GM19328 (cell line): ENCODE results near the gene SLC12A7.

Source experiments
- ATAC-seq: cut with Tn5 transposase; IDR thresholded peaks from one replicate; pipeline ENCODE4 v1.9.1; 2021; ENCODE audit warnings: mild to moderate bottlenecking, moderate library complexity; ENCODE audit not compliant: unreplicated experiment

Gene SLC12A7

GRCh38 chr5:1112596-1113331, 901 bp upstream of the SLC12A7 start:
- no peak for ATAC-seq

DNA sequence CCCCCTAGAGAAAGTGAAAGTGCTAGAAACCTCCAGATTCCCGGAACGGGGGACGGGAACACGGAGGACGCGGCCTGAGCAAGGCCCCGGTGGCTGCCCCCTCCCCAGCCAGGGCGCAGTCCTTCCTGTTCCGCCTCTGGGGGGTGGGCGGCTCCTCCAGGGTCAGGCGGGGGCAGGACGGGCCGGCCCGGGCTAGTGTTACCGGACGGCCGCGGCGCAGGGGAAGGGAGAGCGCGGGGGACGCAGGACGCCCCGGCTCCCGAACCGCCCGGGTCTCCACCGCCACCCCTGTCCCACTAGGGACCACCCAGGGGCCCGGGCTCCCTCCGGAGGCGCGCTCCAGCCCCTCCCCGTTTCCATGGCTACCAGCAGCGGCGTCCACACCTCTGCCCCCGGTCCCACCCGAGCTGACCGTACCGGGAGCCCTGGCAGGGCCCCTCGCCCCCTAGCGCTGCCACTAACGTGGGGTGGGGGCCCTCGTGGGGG, 579 bp downstream of the SLC12A7 start:
- ATAC-seq = peak; percentile 18

GRCh38 chr5:1110307-1111240, 1.3 kb downstream of the SLC12A7 start:
- ATAC-seq = no peak

GRCh38 chr5:1109542-1110306, 2.1 kb downstream of the SLC12A7 start:
- ATAC-seq = no peak

- no peak for ATAC-seq
These were observed 3.0 kb downstream of the SLC12A7 start for GRCh38 chr5:1108865-1109174.

DNA sequence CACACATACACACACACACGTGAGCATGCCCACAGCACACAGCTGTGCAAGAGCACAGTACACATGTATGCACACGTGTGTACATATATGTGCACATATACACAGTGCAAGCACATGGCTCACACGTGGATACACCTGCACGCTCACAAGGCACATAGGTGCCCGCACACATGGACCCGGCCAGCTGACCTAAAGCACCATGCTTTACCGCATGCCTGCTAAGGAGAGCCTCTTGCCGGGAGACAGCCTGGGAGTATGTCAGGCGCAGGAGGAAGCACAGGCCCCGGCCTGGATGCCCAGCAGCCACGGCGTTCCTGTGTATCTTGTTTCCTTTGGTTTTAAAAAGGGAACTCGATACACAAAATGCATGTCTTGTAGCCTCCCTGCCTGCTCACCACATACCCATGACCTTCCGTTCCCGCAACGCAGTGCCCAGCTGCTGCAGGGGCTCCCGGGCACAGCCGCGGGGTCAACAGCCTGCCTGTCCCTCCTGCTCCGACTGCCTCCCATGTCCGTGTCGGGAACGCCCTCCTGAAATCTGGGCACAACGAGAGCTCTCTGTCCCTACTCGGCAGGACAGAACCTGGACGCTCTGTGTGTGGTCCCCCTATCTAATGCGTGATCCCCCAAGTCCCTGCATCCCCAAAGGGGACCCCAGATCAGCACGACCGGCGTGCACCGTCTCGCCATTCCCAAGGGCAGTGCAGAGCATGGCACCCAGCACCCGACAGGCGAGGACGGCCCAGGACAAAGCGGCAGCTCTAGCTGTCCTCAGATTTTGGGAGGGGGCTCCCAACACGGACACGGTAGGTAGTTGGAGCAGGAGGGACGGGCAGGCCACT, 3.6 kb downstream of the SLC12A7 start:
- no peak for ATAC-seq

GRCh38 chr5:1107167-1108022, 4.5 kb downstream of the SLC12A7 start:
- ATAC-seq = no peak

DNA sequence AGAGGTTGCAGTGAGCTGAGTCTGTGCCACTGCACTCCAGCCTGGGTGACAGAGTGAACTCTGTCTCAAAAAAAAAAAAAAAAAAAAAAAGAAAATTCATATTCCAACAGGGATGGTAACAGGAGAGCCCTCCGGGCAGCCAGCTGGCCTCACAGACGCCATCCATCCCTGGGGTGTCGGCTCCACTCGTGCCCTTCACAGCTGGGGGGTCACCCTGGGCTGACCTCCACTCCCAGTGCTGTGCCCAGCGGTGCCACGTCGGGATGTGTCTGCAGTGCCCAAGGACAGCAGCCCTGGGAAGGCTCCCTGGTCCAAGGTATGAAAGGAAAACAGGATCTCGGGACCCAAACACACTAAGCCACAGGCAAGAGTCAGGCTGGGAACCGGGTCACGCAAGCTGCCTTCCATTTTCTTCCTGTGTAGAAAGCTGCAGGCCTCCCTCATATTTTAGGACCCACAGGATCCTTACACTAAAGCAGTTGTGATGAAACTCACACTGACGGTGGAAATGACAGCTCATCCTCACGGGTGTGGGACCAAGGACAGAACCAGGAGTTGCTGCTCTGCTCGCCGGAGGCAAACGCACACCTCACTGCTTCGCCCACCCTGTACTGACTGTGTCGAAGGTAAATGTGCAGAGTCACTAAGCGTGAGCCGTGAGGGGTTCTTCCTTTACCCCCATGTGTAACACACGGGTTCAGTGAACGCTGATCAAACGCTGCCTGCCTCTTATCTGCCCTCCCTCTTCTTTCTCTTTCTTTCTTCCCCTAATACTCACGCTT, 5.3 kb downstream of the SLC12A7 start:
- ATAC-seq = no peak

GRCh38 chr5:1105350-1106265, 6.3 kb downstream of the SLC12A7 start:
- ATAC-seq = no peak

- no peak for ATAC-seq
These were observed 7.4 kb downstream of the SLC12A7 start for GRCh38 chr5:1104327-1105006.

DNA sequence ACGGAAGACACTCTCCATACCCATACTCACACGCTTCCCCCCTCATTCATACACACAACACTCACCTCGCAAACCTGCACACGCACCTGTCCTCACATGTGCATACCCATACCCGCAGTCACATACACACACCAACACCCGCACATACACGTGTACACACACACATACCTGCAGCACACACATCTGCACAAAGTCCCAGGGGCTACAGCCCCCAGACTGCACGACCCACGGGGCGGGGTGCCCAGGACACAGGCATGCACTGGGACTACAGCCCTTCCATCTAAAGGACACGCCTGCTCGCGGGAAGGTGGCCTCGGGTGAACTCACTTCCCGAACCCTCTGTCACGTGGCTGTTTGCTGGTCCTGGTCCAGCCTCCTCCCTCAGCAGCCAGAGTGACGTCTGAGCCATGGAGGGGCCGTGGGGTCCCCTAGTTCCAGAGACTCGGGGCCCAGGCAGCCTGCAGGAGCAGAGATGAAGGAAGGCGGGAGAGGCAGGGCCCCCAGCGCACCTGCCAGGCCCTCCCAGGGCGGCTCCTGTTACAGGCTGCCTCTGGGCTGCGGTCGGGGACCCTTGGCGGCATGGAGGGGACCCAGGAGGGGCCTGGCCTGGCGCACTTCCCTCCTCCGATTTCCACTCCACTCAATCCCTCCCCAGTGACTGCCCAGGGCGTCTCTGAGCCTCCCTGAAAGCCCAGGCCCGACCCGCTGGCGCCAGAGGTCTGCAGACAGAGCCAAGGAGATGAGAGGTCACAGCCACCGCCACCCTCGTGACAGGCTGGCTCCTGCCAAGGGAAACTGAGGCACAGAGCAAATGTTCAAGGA, 8.1 kb downstream of the SLC12A7 start:
- ATAC-seq = no peak

DNA sequence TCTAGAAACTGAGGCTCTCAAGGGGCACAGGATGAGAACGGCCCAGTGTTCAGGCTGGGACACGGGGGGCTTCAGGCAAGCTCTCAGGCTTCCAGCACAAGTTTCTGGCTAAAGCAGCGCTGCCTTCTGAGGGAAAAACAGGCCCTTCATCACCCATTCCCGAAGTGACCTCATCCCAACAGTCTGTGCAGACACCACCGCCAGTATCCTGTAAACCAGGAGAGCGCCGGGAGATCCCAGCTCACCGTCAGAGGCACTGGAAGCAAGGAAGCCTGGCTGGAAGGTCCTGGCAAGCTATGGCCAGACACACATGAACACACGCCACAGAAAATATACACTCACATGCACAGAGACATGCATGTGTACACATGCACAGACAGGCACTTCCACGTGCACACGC, 8.8 kb downstream of the SLC12A7 start:
- no peak for ATAC-seq

- no peak for ATAC-seq
These were observed 9.7 kb downstream of the SLC12A7 start for GRCh38 chr5:1101961-1102713.

GRCh38 chr5:1100664-1101574, 10.9 kb downstream of the SLC12A7 start:
- ATAC-seq = no peak
